Sciatic nerve (tissue), 1 donor: Measurements from ENCODE around the gene LYST. TPM values are rescaled to one million over a fixed set of nuclear protein-coding genes. Genes with fewer than 3 reads are reported as not detected.

ENCODE experiments used
- microRNA-seq: library from miRNA; unstranded; fragments of <30 nt; microRNA quantifications from one replicate; pipeline ENCODE4 v1.2.0, GENCODE V29; 2020
- total RNA-seq: library from RNA; stranded (reverse); fragmentation: NEBNext Ultra II Directional; extraction: Animal tissue kit (Norgen Biotek cat#: 25700); gene quantifications from one replicate; pipeline ENCODE4 v1.2.1, GENCODE V29; 2021
- donor health status: DM: no; HTN: no; CAD: no.

The LYST gene
- total RNA-seq, 1 donor from 2014 or later = 61.9 TPM

Small RNA genes lying within 50 kb of the gene (microRNA-seq; reads per million reads assigned to microRNA genes)
- gene MIR1537 = 1.4 reads per million

Other genes starting within 250 kb of the LYST start
- gene GNG4, start 217.1 kb downstream of the LYST start, total RNA-seq = 4.0 TPM
- gene NID1, start 198.2 kb upstream of the LYST start, total RNA-seq = 87.6 TPM